SK-N-MC (cell line): ENCODE results near the gene TMEM120B.

ENCODE experiments used
- DNase-seq: peaks from one replicate; pipeline ENCODE4 v3.0.0-alpha.2; 2011; ENCODE audit warnings: low read depth, low spot score
- H3K27ac ChIP-seq: fragments of 200-600 bp; sonication (generic); 2 replicates; pipeline ENCODE4 v1.5.1; 2016; ENCODE audit warnings: mixed run types
- H3K36me3 ChIP-seq: fragments of 200-600 bp; sonication (generic); 2 replicates; pipeline ENCODE4 v1.6.1; 2017; ENCODE audit warnings: antibody characterized with exemption, low read length, mixed read lengths; ENCODE audit not compliant: insufficient read depth
- H3K4me3 ChIP-seq: fragments of 200-600 bp; sonication (generic); 2 replicates; pipeline ENCODE4 v1.5.1; 2016
- H3K9ac ChIP-seq: fragments of 200-600 bp; sonication (generic); 2 replicates; pipeline ENCODE4 v1.8.0; 2017; ENCODE audit warnings: mixed run types, mixed read lengths; ENCODE audit not compliant: insufficient read length
- H3K9me3 ChIP-seq: fragments of 200-600 bp; sonication (generic); 2 replicates; pipeline ENCODE4 v1.6.1; 2017; ENCODE audit warnings: low read depth, mild to moderate bottlenecking, antibody characterized with exemption, low read length, moderate library complexity, mixed read lengths
- EZH2 ChIP-seq: fragments of 200-600 bp; sonication (generic); IDR thresholded peaks from one replicate; pipeline ENCODE4 v1.6.1; 2017; ENCODE audit warnings: antibody characterized with exemption
- FOXP2 ChIP-seq: optimal IDR thresholded peaks from 2 replicates; pipeline ENCODE3; 2011; ENCODE audit warnings: mild to moderate bottlenecking, moderate library complexity; ENCODE audit not compliant: insufficient read depth; ENCODE audit errors: extremely low read length, control extremely low read depth
- POLR2AphosphoS5 ChIP-seq: IDR thresholded peaks from 2 replicates; pipeline ENCODE4 v1.6.1; 2012; ENCODE audit warnings: mild to moderate bottlenecking, low read depth, low read length, borderline replicate concordance

TMEM120B gene

DNA sequence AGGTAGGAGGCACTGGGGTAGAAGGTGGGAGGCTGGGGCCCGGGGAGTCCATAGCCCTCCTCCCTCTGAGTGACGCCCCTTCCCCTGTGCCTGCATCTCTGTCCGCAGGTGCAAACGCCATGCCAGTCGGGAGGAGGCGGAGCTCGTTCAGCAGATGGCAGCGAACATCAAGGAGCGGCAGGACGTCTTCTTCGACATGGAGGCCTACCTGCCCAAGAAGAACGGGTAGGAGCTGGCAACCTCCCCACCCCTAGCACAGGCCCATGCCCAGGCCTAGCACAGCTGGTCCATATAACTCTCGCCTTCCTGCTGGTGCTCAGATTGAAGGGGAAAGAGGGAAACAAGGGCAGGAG, 35.6 kb downstream of the TMEM120B start:
- no peak for TF ChIP-seq EZH2
- no peak for TF ChIP-seq FOXP2
- TF ChIP-seq POLR2AphosphoS5 = no peak
- no peak for DNase-seq
- peak overlapping the region; percentile 68; the same call in 1 of the 2 replicates for H3K27ac ChIP-seq

DNA sequence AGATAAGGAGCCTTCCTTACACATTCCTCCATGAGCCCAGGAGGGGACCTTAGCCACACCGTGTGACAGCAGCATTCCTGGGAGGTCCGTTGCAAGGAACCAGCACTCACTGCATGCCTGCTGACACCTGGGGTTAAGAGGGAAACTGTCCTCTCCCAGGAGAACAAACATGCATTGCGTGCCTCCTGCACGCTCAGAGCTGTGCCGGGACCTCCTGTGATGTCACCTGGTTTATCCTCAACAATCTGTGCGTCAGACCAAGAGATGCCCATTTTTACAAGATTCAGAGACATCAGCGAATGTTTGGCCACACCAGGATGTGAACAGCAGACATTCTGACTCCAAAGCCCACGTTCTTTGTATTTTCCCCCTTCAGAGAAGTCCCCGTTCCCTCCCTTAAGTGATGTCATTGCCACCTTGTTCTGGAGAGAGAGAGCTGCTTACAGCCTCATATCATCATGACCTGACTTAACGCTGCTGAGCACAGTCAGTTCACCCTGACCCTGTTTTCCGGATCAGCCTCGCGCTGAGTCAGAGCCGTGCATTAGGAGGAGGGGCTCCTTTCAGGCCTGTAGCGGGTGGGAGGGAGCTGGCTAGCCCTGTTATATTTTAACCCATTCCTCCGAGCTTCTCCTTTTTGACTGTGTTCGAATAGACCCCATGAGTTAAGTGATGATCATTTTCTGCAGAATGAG, 36.2 kb downstream of the TMEM120B start:
- no peak for DNase-seq
- Histone ChIP-seq H3K9ac (no peak overlapping the region), H3K9me3 (no peaks in the 10 kb centered on the region), H3K36me3 (peaks cover 7% of the 10 kb centered on the region; the same call in 1 of the 2 replicates), H3K27ac (peak overlapping the region; percentile 68; the same call in 1 of the 2 replicates), H3K4me3 (no peak overlapping the region)
- TF ChIP-seq EZH2 (no peak), FOXP2 (no peak), POLR2AphosphoS5 (no peak)

More for the DNA sequence above, 35.6 kb downstream of the TMEM120B start:
- H3K4me3 ChIP-seq = no peak overlapping the region
- H3K9me3 ChIP-seq = no peaks in the 10 kb centered on the region
- H3K36me3 ChIP-seq = peaks cover 7% of the 10 kb centered on the region; the same call in 1 of the 2 replicates
- H3K9ac ChIP-seq = no peak overlapping the region

DNA sequence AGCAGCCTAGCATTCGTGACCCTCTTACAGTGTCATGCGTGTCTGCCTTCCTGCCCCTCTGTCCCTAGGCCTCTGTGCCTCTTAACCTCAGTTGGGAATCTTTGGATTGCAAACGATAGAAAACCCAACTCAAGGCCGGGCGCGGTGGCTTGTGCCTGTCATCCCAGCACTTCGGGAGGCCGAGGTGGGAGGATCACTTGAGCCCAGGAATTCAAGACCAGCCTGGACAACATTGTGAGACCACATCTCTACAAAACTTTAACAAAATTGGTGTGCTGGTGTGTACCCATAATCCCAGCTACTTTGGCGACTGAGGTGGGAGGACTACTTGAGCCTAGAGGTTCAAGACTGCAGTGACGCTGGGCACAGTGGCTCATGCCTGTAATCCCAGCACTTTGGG, 36.7 kb downstream of the TMEM120B start:
- Histone ChIP-seq H3K9ac (no peak overlapping the region), H3K36me3 (peaks cover 7% of the 10 kb centered on the region; the same call in 1 of the 2 replicates), H3K9me3 (no peaks in the 10 kb centered on the region), H3K4me3 (no peak overlapping the region), H3K27ac (peak overlapping the region; percentile 68; the same call in 1 of the 2 replicates)
- DNase-seq = no peak
- no peak for TF ChIP-seq POLR2AphosphoS5
- TF ChIP-seq FOXP2 = no peak
- no peak for TF ChIP-seq EZH2

DNA sequence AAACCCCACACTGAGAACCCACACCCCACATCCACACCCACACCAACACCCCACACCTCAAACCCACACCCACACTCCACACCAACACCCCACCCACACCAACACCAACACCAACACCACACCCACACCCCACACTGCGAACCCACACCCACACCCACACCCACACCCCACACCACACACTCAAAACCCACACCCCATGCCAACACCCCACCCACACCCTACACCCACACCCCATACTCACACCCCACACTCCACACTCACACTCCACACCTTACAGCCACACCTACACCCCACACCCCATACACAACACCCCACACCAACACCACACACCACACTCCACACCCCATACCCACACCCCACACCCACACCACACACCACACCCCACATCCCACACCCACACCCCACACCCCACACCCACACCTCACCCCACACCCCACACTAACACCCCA, 38.0 kb downstream of the TMEM120B start:
- Histone ChIP-seq H3K27ac (no peak overlapping the region), H3K9ac (no peak overlapping the region), H3K36me3 (peaks cover 7% of the 10 kb centered on the region; the same call in 1 of the 2 replicates), H3K4me3 (no peak overlapping the region), H3K9me3 (no peaks in the 10 kb centered on the region)
- DNase-seq = no peak
- TF ChIP-seq EZH2 = no peak
- TF ChIP-seq FOXP2 = no peak
- no peak for TF ChIP-seq POLR2AphosphoS5

DNA sequence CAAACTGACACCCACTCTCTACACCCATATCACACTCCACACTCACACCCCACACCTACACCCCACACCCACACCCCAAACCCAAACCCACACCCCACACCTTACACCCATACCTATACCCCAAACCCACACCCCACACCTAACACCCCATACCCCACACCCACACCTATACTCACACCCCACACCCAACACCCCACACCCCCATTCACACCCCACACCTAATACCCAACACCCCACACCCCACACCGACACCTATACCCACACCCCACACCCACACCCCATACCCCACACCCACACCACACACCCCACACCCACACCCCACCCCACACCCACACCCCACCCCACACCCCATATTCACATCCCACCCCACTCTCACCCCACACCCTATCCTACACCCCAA, 38.5 kb downstream of the TMEM120B start:
- no peak for TF ChIP-seq POLR2AphosphoS5
- TF ChIP-seq EZH2 = no peak
- no peak for TF ChIP-seq FOXP2
- no peak overlapping the region for H3K27ac ChIP-seq
- no peaks in the 10 kb centered on the region for H3K9me3 ChIP-seq
- no peak overlapping the region for H3K4me3 ChIP-seq
- H3K36me3 ChIP-seq = peaks cover 7% of the 10 kb centered on the region; the same call in 1 of the 2 replicates
- no peak for DNase-seq
- H3K9ac ChIP-seq = no peak overlapping the region

DNA sequence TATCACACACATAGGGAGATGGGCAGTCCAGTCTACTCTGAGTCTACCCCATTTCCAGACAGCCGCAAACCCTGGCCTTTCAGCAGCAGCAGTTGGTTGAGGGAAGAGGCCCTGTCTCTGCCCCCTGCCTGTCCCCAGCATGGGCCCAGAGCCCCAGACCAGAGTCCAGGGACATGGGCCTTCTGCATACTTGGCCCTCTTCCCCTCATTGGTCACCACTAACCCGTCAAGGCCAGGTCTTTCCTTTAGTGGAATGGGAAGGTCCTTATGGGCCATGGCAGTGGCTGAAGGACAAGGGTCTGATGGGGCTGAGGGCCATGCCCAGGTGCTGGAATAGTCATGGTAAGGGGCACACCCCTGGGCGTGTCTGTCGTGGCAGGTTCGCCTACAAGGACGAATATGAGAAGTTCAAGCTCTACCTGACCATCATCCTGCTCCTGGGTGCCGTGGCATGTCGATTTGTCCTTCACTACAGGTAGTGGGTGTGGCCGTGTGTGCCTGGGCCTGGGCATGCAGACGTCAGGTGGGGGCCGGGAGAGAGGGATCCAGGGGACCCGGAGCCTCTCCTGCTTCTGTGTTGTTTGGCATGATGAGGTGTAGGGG, 39.3 kb downstream of the TMEM120B start:
- peaks cover 7% of the 10 kb centered on the region; the same call in 1 of the 2 replicates for H3K36me3 ChIP-seq
- TF ChIP-seq FOXP2 (no peak), POLR2AphosphoS5 (no peak), EZH2 (no peak)

DNA sequence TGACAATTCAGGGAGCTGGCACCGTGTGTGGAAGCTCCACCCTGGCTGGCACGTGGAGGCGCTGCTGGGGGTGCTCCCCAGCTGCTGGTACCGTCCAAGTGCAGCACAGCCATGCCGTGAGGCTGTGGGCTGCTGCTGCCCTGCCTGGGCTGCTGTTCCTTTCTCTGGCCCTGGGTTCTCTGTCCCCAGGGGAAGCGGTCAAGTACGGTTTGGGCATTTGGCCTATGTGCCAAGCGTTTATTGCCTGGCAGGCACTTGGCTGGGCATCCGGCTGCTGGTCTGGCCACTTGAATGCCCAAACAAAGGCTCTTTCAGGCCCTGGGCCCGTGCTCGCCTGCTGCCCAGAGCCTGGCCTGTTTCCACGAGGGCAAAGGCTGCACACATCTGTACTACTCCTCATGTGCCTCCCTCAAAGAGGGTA, 41.3 kb downstream of the TMEM120B start:
- Histone ChIP-seq H3K9ac (no peak overlapping the region), H3K9me3 (no peaks in the 10 kb centered on the region), H3K4me3 (no peak overlapping the region), H3K36me3 (peaks cover 7% of the 10 kb centered on the region; the same call in 1 of the 2 replicates), H3K27ac (no peak overlapping the region)
- no peak for TF ChIP-seq EZH2
- TF ChIP-seq POLR2AphosphoS5 = no peak
- no peak for TF ChIP-seq FOXP2
- no peak for DNase-seq

More for the DNA sequence above, 39.3 kb downstream of the TMEM120B start:
- H3K9me3 ChIP-seq = no peaks in the 10 kb centered on the region
- no peak overlapping the region for H3K9ac ChIP-seq
- no peak overlapping the region for H3K4me3 ChIP-seq
- DNase-seq = no peak
- no peak overlapping the region for H3K27ac ChIP-seq

DNA sequence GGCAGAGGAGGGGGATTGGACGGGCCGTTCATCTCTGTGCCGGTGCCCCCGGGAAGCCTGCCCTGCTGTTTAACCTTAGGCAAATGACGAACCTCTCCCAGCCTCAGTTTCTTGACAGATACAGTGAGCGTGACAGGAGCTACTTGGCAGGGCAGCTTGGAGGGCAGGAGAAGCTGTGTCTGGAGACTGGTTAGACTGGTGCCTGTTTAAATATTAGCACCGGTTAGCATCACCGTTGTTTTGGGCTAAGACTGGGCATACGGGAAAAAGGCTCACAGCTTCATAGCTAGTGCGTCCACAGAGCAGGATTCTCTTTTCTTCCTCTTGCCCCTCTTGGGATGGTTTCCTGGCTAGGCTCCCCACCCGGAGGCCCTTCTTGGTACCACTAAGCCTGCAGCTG, 42.3 kb downstream of the TMEM120B start:
- Histone ChIP-seq H3K9me3 (no peaks in the 10 kb centered on the region), H3K4me3 (no peak overlapping the region), H3K36me3 (peaks cover 7% of the 10 kb centered on the region; the same call in 1 of the 2 replicates), H3K27ac (no peak overlapping the region), H3K9ac (no peak overlapping the region)
- no peak for DNase-seq
- TF ChIP-seq EZH2 (no peak), FOXP2 (no peak)
